ENCODE measurements around the gene SH3RF3. TPM values are rescaled to one million over a fixed set of nuclear protein-coding genes. Genes with fewer than 3 reads are reported as not detected.

Gene SH3RF3
- total and polyA plus RNA-seq, 10 of the 15 experiments (the other 5 are each of a cell fraction or from before 2014, with no cell fraction given): 0.08 to 8.8 (median 2.3) TPM

- Histone ChIP-seq H3K4me3 (no peak overlapping the region), H2AFZ (ENCODE audit: control insufficient read depth, low read depth, low read length) (no peak overlapping the region), H3K9me3 (replicated peaks; ENCODE audit: control insufficient read depth, insufficient read depth, low read length) (no peaks in the 10 kb centered on the region), H3K4me1 (ENCODE audit: control insufficient read depth, insufficient read depth, low read length) (no peaks in the 10 kb centered on the region), H3K79me2 (ENCODE audit: control insufficient read depth, insufficient read depth, low read length) (no peaks in the 10 kb centered on the region), H3K36me3 (ENCODE audit: control insufficient read depth in 2 of 2, insufficient read depth in 2 of 2, low read length in 1 of 2) (no peaks in the 10 kb centered on the region), H3K4me2 (ENCODE audit: control insufficient read depth, insufficient read depth) (no peak overlapping the region), H3K27ac (ENCODE audit: control insufficient read depth, insufficient read depth) (no peak overlapping the region), H3K27me3 (replicated peaks in 1 of 2; ENCODE audit: control insufficient read depth in 2 of 2, insufficient read depth in 2 of 2, low read length in 1 of 2) (no peaks in the 10 kb centered on the region), H3K9ac (ENCODE audit: control insufficient read depth, insufficient read depth, low read length) (no peak overlapping the region), H4K20me1 (ENCODE audit: control insufficient read depth, insufficient read depth) (no peaks in the 10 kb centered on the region)
- ChIA-PET RAD21 (ENCODE audit: unreplicated experiment) (no interaction called here), POLR2A (no interaction called here), CTCF (no interaction called here), SMC1A (ENCODE audit: uncharacterized antibody, unreplicated experiment) (no interaction called here)
- TF ChIP-seq RFX5 (IDR thresholded peaks at IDR 0.05; ENCODE audit: low read depth, low read length) (no peak), SREBF2 (IDR thresholded peaks at IDR 0.05; ENCODE audit: low read length) (no peak), RUNX3 (IDR thresholded peaks at IDR 0.05; ENCODE audit: low read length) (no peak), HDAC2 (IDR thresholded peaks at IDR 0.05) (no peak), ATF7 (IDR thresholded peaks at IDR 0.05; ENCODE audit: low read depth) (no peak), SREBF1 (IDR thresholded peaks at IDR 0.05; ENCODE audit: low read length) (no peak), CREB1 (IDR thresholded peaks at IDR 0.05; ENCODE audit: low read depth) (no peak), YY1 (IDR thresholded peaks at IDR 0.05; ENCODE audit: low read depth, low read length) (no peak)
- ATAC-seq (no peak), FAIRE-seq (no peak), DNase-seq (ENCODE audit: low read depth, low spot score) (no peak)
- 36% methylated on average over 7 of the region's 7 CpGs for WGBS (ENCODE audit: insufficient coverage, insufficient replicate concordance, low lambda C conversion rate, missing lambda C conversion rate)
- no TSS peak for BruUV-seq (replicated peaks)
- intact Hi-C loops (cut with micrococcal nuclease; ENCODE audit: unreplicated experiment) (no loop called here), in situ Hi-C loops (cut with MboI) (no loop called here)
These were observed 139.9 kb downstream of the SH3RF3 start for GRCh38 chr2:109268916-109269315.

GRCh38 chr2:109269706-109270504 is 140.9 kb downstream of the SH3RF3 start:
- TF ChIP-seq TCF3 (IDR thresholded peaks at IDR 0.05; ENCODE audit: borderline replicate concordance, insufficient read depth, low read depth, low read length) (no peak), RAD21 (IDR thresholded peaks at IDR 0.05; ENCODE audit: insufficient read depth, low read depth, low read length) (no peak), GABPA (IDR thresholded peaks at IDR 0.05; ENCODE audit: low read depth) (no peak), ZNF24 (IDR thresholded peaks at IDR 0.05) (no peak), MYB (IDR thresholded peaks at IDR 0.05; ENCODE audit: borderline replicate concordance, low read depth, low read length) (no peak), DPF2 (IDR thresholded peaks at IDR 0.05) (no peak)
- no peaks in the 10 kb centered on the region for H3K4me1 ChIP-seq (ENCODE audit: control insufficient read depth, insufficient read depth, low read length)
- H3K4me2 ChIP-seq (ENCODE audit: control insufficient read depth, insufficient read depth): no peak overlapping the region
- H4K20me1 ChIP-seq (ENCODE audit: control insufficient read depth, insufficient read depth): no peaks in the 10 kb centered on the region
- no TSS peak for BruUV-seq (replicated peaks)
- FAIRE-seq (no peak), ATAC-seq (peak; percentile 53), DNase-seq (ENCODE audit: low read depth, low spot score) (no peak)
- no peaks in the 10 kb centered on the region for H3K79me2 ChIP-seq (ENCODE audit: control insufficient read depth, insufficient read depth, low read length)
- H3K36me3 ChIP-seq (ENCODE audit: control insufficient read depth in 2 of 2, insufficient read depth in 2 of 2, low read length in 1 of 2): no peaks in the 10 kb centered on the region
- intact Hi-C loops (cut with micrococcal nuclease; ENCODE audit: unreplicated experiment): no loop called here
- no peak overlapping the region for H3K9ac ChIP-seq (ENCODE audit: control insufficient read depth, insufficient read depth, low read length)
- WGBS (ENCODE audit: insufficient coverage, insufficient replicate concordance, low lambda C conversion rate, missing lambda C conversion rate): 35% methylated on average over 11 of the region's 11 CpGs
- ChIA-PET SMC1A (ENCODE audit: uncharacterized antibody, unreplicated experiment) (no interaction called here), POLR2A (no interaction called here), CTCF (interaction anchor here (0.7 kb wide), 1 partner anchor 44 kb away, joined by 3 read pairs; no protein-coding TSS in a partner anchor), RAD21 (ENCODE audit: unreplicated experiment) (no interaction called here)
- H3K9me3 ChIP-seq (replicated peaks; ENCODE audit: control insufficient read depth, insufficient read depth, low read length): no peaks in the 10 kb centered on the region
- in situ Hi-C loops (cut with MboI): no loop called here
- no peaks in the 10 kb centered on the region for H3K27me3 ChIP-seq (replicated peaks in 1 of 2; ENCODE audit: control insufficient read depth in 2 of 2, insufficient read depth in 2 of 2, low read length in 1 of 2)
- H3K4me3 ChIP-seq: no peak overlapping the region
- H2AFZ ChIP-seq (ENCODE audit: control insufficient read depth, low read depth, low read length): no peak overlapping the region
- H3K27ac ChIP-seq (ENCODE audit: control insufficient read depth, insufficient read depth): no peak overlapping the region

Data from GM12878 (cell line).